Peyer's patch (tissue), 4 donors: Measurements from ENCODE around the gene SARM1. TPM values are rescaled to one million over a fixed set of nuclear protein-coding genes. Genes with fewer than 3 reads are reported as not detected.

Experiments used
- DNase-seq, 3 donors: peaks; one replicate each; pipeline ENCODE4 v3.0.0-alpha.2; 2017 to 2019
- H3K27ac ChIP-seq, 4 donors: fragments of 200-600 bp; sonication (generic); one replicate each; pipeline ENCODE4 v1.5.1; 2016 to 2019
- H3K27me3 ChIP-seq, 2 donors: fragments of 200-600 bp; sonication (generic); one replicate each; pipeline ENCODE4 v1.5.1; 2019
- H3K36me3 ChIP-seq, 3 donors: fragments of 200-600 bp; sonication (generic); one replicate each; pipeline ENCODE4 v1.5.1; 2016 to 2019
- H3K4me1 ChIP-seq, 4 donors: fragments of 200-600 bp; sonication (generic); one replicate each; pipeline ENCODE4 v1.5.1; 2016 to 2019
- H3K4me3 ChIP-seq, 4 donors: fragments of 200-600 bp; sonication (generic); 1 replicate in 3 of 4; 2 replicates in 1 of 4; pipeline ENCODE4 v1.5.1; 2016 to 2019; ENCODE audit warnings: mild to moderate bottlenecking in 1 of 4
- H3K9me3 ChIP-seq, 4 donors: fragments of 200-600 bp; sonication (generic); one replicate each; pipeline ENCODE4 v1.5.1; 2016 to 2019; ENCODE audit warnings: mild to moderate bottlenecking in 1 of 4
- CTCF ChIP-seq, 6 experiments: fragments of 450-650 bp in 4 of 6; fragments of 200-600 bp in 2 of 6; sonication (generic) in 1 of 6; IDR thresholded peaks; one replicate each; pipeline ENCODE4 v1.5.1; 2017 to 2019; ENCODE audit warnings: antibody characterized with exemption in 6 of 6, mild to moderate bottlenecking in 3 of 6, moderate library complexity in 1 of 6
- POLR2A ChIP-seq, 2 donors: fragments of 450-650 bp; IDR thresholded peaks; one replicate each; pipeline ENCODE4 v1.5.1; 2017; ENCODE audit warnings: antibody characterized with exemption in 2 of 2, mild to moderate bottlenecking in 2 of 2, moderate library complexity in 2 of 2
- total RNA-seq, 4 donors: library from RNA; depleted of rRNA; stranded (reverse); fragments of >200 nt; gene quantifications; one replicate each; pipeline ENCODE4 v1.1.0, GENCODE V29; 2016

The SARM1 gene
- 10 to 100 TPM; 12.8 to 37.6 (median 24.6) TPM for total RNA-seq

DNA sequence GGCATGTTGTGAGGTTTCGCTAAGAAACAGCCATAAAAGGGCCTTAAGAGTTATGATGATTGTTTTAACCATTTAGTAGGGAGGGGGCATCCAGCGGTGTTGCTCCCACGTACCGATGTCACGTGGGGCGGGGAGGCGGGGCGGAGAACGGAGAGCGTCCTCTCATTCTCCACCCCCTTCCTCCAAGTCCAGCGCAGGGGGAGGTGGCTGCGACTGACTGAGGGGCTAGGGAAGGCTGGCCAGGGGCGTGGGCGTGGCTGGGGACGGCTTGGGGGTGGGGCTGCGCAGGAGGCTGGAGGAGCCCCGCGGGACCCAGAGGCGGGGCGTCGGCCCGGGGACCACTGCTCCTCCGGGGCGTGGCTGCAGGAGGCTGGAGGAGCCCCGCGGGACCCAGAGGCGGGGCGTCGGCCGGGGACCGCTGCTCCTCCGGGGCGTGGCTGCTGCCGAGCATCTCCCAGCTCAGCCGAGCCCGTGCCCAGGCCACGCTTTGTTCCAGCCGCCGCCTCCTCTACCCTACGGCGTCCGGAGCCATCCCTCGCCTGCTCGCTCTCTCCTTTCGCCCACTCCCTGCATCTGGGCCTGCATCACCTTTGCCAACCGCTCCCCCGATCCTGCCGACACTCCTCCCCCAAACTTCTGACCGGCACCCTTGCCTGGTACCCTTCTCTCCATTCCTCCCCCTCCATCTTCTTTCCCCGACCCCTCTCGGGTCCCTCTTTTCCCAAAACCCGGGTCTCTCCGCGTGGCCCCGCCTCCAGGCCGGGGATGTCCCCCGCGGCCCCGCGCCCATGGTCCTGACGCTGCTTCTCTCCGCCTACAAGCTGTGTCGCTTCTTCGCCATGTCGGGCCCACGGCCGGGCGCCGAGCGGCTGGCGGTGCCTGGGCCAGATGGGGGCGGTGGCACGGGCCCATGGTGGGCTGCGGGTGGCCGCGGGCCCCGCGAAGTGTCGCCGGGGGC lies at the start of gene SARM1:
SARM1 (plus strand) TSS at position 450 of the 958 bp plus-strand sequence; CDS start at position 789, 339 bp downstream.
- Histone ChIP-seq H3K27me3 (no peaks in the 10 kb centered on the region), H3K36me3 (no peaks in the 10 kb centered on the region), H3K4me3 (peak within 1 kb of the TSS; percentile 50 to 64 (median 58)), H3K9me3 (no peaks in the 10 kb centered on the region), H3K27ac (peak within 1 kb of the TSS; percentile 25 to 78 (median 68)), H3K4me1 (peaks cover 0 to 33% (median 3%) of the 10 kb centered on the region in 4 donors)
- TF ChIP-seq POLR2A (IDR thresholded peaks at IDR 0.05) (no peak), CTCF (IDR thresholded peaks at IDR 0.05) (no peak)
- peak; percentile 73 to 93 (median 91) for DNase-seq

DNA sequence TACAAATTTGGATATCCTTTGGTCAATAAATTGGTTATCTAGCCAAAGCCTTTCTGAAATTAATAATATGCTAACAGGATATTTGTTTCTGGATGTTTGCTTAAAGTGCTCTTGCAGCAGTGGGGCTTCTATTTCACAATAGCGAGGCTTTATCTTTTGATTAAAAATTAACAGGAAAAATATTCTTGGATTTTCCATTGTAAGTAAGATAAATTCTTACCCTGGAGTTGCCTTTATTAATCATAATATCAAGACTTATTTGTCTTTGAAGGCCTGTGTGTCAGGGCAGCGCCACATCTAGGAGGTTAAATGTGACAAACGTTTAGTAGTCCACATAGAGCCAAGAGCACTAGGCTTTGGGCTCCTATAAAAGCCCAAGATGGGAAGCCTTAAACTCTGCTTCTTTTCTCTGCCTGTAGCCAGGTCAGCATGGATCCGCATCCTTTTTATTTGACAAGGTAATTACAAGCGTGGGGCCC lies 47.2 kb upstream of the SARM1 start:
- no peak overlapping the region for H3K4me3 ChIP-seq
- no peaks in the 10 kb centered on the region for H3K9me3 ChIP-seq
- no peak for TF ChIP-seq CTCF (IDR thresholded peaks at IDR 0.05)
- no peak for TF ChIP-seq POLR2A (IDR thresholded peaks at IDR 0.05)
- peaks cover 0 to 16% (median 0%) of the 10 kb centered on the region in 3 donors for H3K36me3 ChIP-seq
- H3K4me1 ChIP-seq: peaks cover 0 to 11% (median 4%) of the 10 kb centered on the region in 4 donors
- no peak overlapping the region for H3K27ac ChIP-seq
- peak in 1 of 3 donors; percentile 10 for DNase-seq
- H3K27me3 ChIP-seq: no peaks in the 10 kb centered on the region

GRCh38 chr17:28324781-28325180 lies 46.7 kb upstream of the SARM1 start:
- Histone ChIP-seq H3K27me3 (no peaks in the 10 kb centered on the region), H3K36me3 (peaks cover 0 to 20% (median 0%) of the 10 kb centered on the region in 3 donors), H3K4me1 (peaks cover 0 to 7% (median 2%) of the 10 kb centered on the region in 4 donors), H3K4me3 (no peak overlapping the region), H3K27ac (no peak overlapping the region), H3K9me3 (no peaks in the 10 kb centered on the region)
- no peak for TF ChIP-seq POLR2A (IDR thresholded peaks at IDR 0.05)
- TF ChIP-seq CTCF (IDR thresholded peaks at IDR 0.05): no peak
- no peak for DNase-seq

DNA sequence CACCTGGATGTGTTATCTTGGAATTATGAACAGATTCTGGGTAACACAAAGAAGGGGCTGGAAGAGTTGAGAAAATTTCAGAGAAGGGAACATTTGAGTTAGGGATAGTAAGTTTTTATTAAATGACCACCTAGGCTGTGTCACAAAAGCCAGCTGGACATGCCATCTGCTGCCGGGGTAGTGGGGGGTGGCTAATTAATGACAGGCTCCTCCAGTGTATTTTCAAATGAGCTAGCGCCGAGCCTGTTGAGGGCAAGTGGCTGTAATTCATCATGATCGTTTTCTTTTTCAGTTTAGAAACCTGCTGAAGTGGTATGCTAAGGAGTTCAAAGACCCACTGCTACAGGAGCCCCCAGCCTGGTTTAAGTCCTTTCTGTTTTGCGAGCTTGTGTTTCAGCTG lies 46.3 kb upstream of the SARM1 start:
- TF ChIP-seq POLR2A (IDR thresholded peaks at IDR 0.05): no peak
- TF ChIP-seq CTCF (IDR thresholded peaks at IDR 0.05): no peak
- Histone ChIP-seq H3K27ac (no peak overlapping the region), H3K27me3 (no peaks in the 10 kb centered on the region), H3K36me3 (peaks cover 0 to 24% (median 0%) of the 10 kb centered on the region in 3 donors), H3K4me1 (peaks cover 0 to 2% (median 0%) of the 10 kb centered on the region in 4 donors), H3K9me3 (no peaks in the 10 kb centered on the region), H3K4me3 (no peak overlapping the region)
- DNase-seq: peak in 1 of 3 donors; percentile 8

DNA sequence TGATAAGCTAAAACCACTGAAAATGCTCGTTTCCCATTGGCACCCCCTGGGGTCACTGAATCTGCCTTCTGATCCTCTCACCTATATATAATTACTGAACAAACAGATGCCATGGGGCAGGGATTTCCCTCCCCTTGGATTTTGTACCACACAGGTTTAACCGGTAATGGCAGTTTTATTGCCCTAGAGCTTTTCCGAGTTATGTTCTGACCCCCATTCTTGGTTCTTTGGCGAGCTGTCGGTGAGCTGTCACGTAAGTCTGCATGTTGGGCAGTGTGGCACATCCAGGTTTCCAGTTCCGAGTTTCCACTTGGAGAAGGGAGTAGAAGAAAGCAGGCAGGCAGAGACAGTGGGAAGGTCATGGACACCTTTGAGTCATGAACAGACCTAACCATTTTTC lies 45.4 kb upstream of the SARM1 start:
- Histone ChIP-seq H3K27ac (no peak overlapping the region), H3K9me3 (no peaks in the 10 kb centered on the region), H3K27me3 (no peaks in the 10 kb centered on the region), H3K36me3 (peaks cover 0 to 33% (median 0%) of the 10 kb centered on the region in 3 donors), H3K4me1 (no peaks in the 10 kb centered on the region), H3K4me3 (no peak overlapping the region)
- DNase-seq: peak in 1 of 3 donors; percentile 1
- TF ChIP-seq POLR2A (IDR thresholded peaks at IDR 0.05) (no peak), CTCF (IDR thresholded peaks at IDR 0.05) (no peak)
